WTC11 (cell line): ENCODE data around the gene TRPC4AP.

Experiments
- ESRRA ChIP-seq: sonication (generic); formaldehyde crosslinking; IDR thresholded peaks from 2 replicates; pipeline ENCODE4 v1.8.1; 2022; ENCODE audit warnings: mild to moderate bottlenecking, missing genetic modification reagents, borderline replicate concordance
- JAZF1 ChIP-seq: fragments of 250-450 bp; sonication (Bioruptor Pico); IDR thresholded peaks from 2 replicates; pipeline ENCODE4 v1.9.0; 2021; ENCODE audit warnings: moderate library complexity, mild to moderate bottlenecking, inconsistent platforms
- SP1 ChIP-seq: sonication (generic); formaldehyde crosslinking; conservative IDR thresholded peaks from 2 replicates; pipeline ENCODE4 v1.8.1; 2022; ENCODE audit warnings: missing genetic modification reagents
- ZNF232 ChIP-seq: sonication (generic); formaldehyde crosslinking; IDR thresholded peaks from 2 replicates; pipeline ENCODE4 v1.8.0; 2022; ENCODE audit warnings: mild to moderate bottlenecking, missing genetic modification reagents
- TF ChIP-seq, protein P1 (sequence below): fragments of 200-600 bp; IDR thresholded peaks from 2 replicates; pipeline ENCODE4 v1.8.0; 2022; ENCODE audit warnings: antibody characterized with exemption
- TF ChIP-seq, protein P2 (sequence below): sonication (generic); formaldehyde crosslinking; conservative IDR thresholded peaks from 2 replicates; pipeline ENCODE4 v1.8.1; 2023; ENCODE audit warnings: mild to moderate bottlenecking, low read depth, missing genetic modification reagents, moderate library complexity
- TF ChIP-seq, protein P3 (sequence below): sonication (generic); formaldehyde crosslinking; IDR thresholded peaks from 2 replicates; pipeline ENCODE4 v1.8.0; 2022; ENCODE audit warnings: mild to moderate bottlenecking, missing genetic modification reagents
- TF ChIP-seq, protein P4 (sequence below): sonication (generic); formaldehyde crosslinking; IDR thresholded peaks from 2 replicates; pipeline ENCODE4 v1.8.1; 2022; ENCODE audit warnings: low read depth, missing genetic modification reagents, borderline replicate concordance

DNA sequence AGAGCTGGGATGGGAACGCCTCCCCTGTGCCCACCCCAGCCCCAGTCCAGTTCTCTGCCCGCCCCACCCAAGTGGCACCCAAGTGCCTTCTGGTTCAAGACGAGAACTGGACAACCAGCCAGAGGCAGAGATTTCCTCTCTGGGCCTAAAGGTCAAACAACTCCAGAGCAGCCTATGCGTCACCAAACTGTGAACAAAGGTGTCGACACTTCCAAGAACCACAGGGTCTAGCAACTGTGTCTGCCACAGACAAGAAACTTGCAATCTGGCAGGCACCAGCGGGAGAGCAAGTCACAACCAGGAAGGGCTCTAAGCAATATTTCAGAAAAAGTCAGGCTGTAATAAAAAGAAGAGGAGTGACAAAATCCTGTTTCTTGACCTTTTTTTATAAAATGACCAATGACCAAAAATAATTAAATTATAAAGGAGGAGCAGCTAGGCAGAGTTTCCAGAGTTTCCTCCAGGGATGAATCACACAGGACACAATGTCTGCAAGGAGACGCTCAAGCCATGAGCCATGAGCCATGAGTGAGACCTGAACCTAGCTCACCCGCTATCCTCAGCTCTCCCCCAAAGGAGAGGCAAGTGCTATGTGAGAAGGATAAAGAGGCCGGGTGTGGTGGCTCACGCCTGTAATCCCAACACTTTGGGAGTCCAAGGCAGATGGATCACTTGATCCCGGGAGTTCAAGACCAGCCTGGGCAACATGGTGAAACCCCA lies 43.4 kb upstream of the TRPC4AP start:
- TF ChIP-seq, protein P1, sequence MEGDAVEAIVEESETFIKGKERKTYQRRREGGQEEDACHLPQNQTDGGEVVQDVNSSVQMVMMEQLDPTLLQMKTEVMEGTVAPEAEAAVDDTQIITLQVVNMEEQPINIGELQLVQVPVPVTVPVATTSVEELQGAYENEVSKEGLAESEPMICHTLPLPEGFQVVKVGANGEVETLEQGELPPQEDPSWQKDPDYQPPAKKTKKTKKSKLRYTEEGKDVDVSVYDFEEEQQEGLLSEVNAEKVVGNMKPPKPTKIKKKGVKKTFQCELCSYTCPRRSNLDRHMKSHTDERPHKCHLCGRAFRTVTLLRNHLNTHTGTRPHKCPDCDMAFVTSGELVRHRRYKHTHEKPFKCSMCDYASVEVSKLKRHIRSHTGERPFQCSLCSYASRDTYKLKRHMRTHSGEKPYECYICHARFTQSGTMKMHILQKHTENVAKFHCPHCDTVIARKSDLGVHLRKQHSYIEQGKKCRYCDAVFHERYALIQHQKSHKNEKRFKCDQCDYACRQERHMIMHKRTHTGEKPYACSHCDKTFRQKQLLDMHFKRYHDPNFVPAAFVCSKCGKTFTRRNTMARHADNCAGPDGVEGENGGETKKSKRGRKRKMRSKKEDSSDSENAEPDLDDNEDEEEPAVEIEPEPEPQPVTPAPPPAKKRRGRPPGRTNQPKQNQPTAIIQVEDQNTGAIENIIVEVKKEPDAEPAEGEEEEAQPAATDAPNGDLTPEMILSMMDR: no peak
- TF ChIP-seq ZNF232 (no peak), SP1 (CRISPR knock-in tag) (no peak), ESRRA (CRISPR knock-in tag) (no peak), JAZF1 (CRISPR knock-in tag) (no peak)
- TF ChIP-seq, protein P2, sequence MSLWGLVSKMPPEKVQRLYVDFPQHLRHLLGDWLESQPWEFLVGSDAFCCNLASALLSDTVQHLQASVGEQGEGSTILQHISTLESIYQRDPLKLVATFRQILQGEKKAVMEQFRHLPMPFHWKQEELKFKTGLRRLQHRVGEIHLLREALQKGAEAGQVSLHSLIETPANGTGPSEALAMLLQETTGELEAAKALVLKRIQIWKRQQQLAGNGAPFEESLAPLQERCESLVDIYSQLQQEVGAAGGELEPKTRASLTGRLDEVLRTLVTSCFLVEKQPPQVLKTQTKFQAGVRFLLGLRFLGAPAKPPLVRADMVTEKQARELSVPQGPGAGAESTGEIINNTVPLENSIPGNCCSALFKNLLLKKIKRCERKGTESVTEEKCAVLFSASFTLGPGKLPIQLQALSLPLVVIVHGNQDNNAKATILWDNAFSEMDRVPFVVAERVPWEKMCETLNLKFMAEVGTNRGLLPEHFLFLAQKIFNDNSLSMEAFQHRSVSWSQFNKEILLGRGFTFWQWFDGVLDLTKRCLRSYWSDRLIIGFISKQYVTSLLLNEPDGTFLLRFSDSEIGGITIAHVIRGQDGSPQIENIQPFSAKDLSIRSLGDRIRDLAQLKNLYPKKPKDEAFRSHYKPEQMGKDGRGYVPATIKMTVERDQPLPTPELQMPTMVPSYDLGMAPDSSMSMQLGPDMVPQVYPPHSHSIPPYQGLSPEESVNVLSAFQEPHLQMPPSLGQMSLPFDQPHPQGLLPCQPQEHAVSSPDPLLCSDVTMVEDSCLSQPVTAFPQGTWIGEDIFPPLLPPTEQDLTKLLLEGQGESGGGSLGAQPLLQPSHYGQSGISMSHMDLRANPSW (CRISPR knock-in tag): no peak
- TF ChIP-seq, protein P3, sequence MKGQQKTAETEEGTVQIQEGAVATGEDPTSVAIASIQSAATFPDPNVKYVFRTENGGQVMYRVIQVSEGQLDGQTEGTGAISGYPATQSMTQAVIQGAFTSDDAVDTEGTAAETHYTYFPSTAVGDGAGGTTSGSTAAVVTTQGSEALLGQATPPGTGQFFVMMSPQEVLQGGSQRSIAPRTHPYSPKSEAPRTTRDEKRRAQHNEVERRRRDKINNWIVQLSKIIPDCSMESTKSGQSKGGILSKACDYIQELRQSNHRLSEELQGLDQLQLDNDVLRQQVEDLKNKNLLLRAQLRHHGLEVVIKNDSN: no peak
- TF ChIP-seq, protein P4, sequence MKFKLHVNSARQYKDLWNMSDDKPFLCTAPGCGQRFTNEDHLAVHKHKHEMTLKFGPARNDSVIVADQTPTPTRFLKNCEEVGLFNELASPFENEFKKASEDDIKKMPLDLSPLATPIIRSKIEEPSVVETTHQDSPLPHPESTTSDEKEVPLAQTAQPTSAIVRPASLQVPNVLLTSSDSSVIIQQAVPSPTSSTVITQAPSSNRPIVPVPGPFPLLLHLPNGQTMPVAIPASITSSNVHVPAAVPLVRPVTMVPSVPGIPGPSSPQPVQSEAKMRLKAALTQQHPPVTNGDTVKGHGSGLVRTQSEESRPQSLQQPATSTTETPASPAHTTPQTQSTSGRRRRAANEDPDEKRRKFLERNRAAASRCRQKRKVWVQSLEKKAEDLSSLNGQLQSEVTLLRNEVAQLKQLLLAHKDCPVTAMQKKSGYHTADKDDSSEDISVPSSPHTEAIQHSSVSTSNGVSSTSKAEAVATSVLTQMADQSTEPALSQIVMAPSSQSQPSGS (CRISPR knock-in tag): no peak
